Activated CD8-positive, alpha-beta memory T cell treated with anti-CD3 and anti-CD28 coated beads for 1 hour (primary cell): ENCODE data around the gene PTPRF.

Experiments used
- DNase-seq, 2 donors: peaks; one replicate each; pipeline ENCODE4 v3.0.0-alpha.2; 2020; ENCODE audit warnings: low read depth in 1 of 2; ENCODE audit errors: extremely low read depth in 1 of 2

Gene PTPRF

GRCh38 chr1:43512681-43513080, 18.0 kb upstream of the PTPRF start:
- no peak for DNase-seq

GRCh38 chr1:43513471-43514173, 17.1 kb upstream of the PTPRF start:
- no peak for DNase-seq

GRCh38 chr1:43518935-43519686, 11.6 kb upstream of the PTPRF start:
- no peak for DNase-seq

GRCh38 chr1:43520100-43520778, 10.4 kb upstream of the PTPRF start:
- no peak for DNase-seq

- DNase-seq = no peak
These were observed 9.6 kb upstream of the PTPRF start for GRCh38 chr1:43521078-43521477.

GRCh38 chr1:43521756-43522155, 8.9 kb upstream of the PTPRF start:
- no peak for DNase-seq

- DNase-seq = no peak
These were observed 8.3 kb upstream of the PTPRF start for GRCh38 chr1:43522431-43522775.

- no peak for DNase-seq
These were observed 7.8 kb upstream of the PTPRF start for GRCh38 chr1:43522776-43523480.

GRCh38 chr1:43524804-43525203, 5.9 kb upstream of the PTPRF start:
- DNase-seq = no peak

- DNase-seq = no peak
These were observed 4.7 kb upstream of the PTPRF start for GRCh38 chr1:43526002-43526401.

GRCh38 chr1:43527111-43527878, 3.4 kb upstream of the PTPRF start:
- DNase-seq = no peak

- DNase-seq = peak; percentile 57 to 72
These were observed 1.4 kb upstream of the PTPRF start for GRCh38 chr1:43529206-43529731.

- DNase-seq = no peak
These were observed 623 bp downstream of the PTPRF start for GRCh38 chr1:43531107-43531905.

- DNase-seq = no peak
These were observed 1.4 kb downstream of the PTPRF start for GRCh38 chr1:43531906-43532584.

GRCh38 chr1:43532716-43533115, 2.0 kb downstream of the PTPRF start:
- DNase-seq = no peak

- no peak for DNase-seq
These were observed 2.9 kb downstream of the PTPRF start for GRCh38 chr1:43533584-43533983.

- DNase-seq = no peak
These were observed 3.6 kb downstream of the PTPRF start for GRCh38 chr1:43534256-43534655.

GRCh38 chr1:43536196-43536863, 5.6 kb downstream of the PTPRF start:
- no peak for DNase-seq
